UCSD-AML1 (cell line): ENCODE results near the gene GPR37L1.

Experiments used
- DNase-seq: peaks from one replicate; lab custom pipeline; 2025; ENCODE audit not compliant: unreplicated experiment; lab: John Stamatoyannopoulos, UW

GPR37L1 gene, protein sequence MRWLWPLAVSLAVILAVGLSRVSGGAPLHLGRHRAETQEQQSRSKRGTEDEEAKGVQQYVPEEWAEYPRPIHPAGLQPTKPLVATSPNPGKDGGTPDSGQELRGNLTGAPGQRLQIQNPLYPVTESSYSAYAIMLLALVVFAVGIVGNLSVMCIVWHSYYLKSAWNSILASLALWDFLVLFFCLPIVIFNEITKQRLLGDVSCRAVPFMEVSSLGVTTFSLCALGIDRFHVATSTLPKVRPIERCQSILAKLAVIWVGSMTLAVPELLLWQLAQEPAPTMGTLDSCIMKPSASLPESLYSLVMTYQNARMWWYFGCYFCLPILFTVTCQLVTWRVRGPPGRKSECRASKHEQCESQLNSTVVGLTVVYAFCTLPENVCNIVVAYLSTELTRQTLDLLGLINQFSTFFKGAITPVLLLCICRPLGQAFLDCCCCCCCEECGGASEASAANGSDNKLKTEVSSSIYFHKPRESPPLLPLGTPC

DNA sequence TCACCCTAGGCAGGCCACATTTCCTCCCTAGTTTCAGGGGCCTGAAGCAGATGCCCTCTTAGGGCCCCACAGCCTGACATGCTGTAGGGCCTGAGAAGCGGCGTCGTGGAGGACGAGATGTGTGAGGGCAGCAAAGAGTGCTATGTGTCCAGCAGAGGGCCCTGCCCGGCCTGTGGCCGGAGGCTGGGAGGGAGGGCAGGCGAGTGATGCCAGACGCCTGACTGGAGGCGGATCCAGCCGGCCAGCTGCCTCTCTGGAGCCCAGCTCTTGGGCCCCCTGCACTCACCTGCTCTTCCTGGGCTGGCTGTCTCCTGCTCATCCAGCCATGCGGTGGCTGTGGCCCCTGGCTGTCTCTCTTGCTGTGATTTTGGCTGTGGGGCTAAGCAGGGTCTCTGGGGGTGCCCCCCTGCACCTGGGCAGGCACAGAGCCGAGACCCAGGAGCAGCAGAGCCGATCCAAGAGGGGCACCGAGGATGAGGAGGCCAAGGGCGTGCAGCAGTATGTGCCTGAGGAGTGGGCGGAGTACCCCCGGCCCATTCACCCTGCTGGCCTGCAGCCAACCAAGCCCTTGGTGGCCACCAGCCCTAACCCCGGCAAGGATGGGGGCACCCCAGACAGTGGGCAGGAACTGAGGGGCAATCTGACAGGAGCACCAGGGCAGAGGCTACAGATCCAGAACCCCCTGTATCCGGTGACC lies at the start of gene GPR37L1:
TSS of gene GPR37L1 (plus strand) at position 279 of the 697 bp plus-strand sequence. CDS start at position 326, 47 bp downstream.
- DNase-seq = no peak

DNA sequence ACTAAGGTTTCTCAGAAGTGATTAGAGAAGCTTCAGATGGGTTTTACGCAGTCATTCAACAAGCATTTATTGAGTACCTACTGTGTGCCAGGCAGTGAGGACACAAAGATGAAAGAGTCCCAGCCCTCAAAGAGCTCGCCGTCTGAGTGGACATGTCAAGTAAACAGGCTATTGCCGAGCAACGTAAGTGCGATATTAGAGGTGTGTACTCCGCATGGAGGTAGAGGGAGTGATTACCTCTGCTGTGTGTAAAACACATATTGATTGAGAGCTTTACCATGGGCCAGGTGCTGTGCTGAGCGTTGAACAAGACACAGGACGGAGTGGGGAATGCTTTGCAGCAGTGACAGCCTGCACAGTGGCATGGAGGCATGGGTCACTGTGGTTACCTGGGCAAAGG lies 49.5 kb upstream of the GPR37L1 start:
- no peak for DNase-seq

DNA sequence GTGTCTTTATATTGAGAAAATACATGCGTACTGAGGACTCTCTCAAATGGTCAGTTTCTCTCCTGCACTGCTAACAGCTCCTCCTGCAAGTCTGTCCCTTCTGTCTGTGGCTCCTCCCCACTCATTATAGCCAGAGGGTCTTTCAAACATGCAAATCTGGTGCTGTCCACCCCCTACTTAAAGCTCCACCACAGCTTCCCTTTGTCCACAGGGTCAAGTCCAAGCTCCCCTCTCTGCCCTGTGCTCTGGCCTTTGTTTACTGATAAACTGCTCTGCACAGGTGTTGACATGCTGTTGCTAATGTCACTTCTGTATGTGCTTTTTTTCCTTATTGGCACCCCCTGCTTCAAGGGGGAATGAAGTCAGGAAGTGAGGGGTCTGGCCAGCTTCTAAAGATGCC lies 47.7 kb upstream of the GPR37L1 start:
- DNase-seq = no peak

DNA sequence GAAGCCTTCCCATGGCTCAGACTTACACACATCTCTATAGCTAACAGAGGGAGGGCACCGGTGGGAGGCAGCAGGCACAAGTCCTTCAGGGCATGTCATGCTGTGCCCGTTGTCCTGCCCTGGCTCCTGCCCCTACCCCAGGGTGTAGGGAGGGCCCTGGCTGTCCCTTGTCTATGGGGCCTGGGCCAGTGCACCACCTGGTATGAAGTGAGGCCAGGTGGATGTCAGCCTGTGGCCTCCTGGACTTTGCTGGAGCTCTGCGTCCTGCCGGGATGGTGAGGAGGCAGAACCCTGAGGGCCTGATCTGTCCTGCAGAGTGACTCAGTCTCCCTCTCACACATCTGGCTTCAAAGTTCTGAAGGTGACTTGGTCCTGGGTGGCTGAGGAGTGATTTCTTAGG lies 47.3 kb upstream of the GPR37L1 start:
- no peak for DNase-seq

DNA sequence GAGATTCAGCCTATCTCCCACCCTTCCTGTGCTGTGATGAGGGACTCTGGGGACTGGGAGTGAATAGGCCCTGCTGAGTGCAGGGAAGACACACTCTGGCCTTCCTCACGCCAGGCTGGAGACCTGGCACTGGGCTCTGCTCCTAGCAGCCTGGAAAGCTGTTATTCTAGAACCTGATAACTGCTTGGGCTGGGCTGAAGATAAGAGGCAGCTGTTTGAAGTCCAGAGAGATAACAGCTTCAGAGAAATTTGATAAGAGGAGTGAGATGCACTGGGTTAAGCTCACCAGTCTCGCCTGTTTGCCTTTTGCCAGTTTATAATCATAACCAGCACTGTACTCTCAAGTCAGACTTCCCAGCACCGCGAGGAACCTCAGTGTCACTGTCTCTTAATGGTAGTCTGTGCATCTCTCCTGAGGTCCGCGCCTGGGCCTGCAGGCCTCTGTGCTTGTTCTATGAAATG lies 46.6 kb upstream of the GPR37L1 start:
- DNase-seq = no peak

DNA sequence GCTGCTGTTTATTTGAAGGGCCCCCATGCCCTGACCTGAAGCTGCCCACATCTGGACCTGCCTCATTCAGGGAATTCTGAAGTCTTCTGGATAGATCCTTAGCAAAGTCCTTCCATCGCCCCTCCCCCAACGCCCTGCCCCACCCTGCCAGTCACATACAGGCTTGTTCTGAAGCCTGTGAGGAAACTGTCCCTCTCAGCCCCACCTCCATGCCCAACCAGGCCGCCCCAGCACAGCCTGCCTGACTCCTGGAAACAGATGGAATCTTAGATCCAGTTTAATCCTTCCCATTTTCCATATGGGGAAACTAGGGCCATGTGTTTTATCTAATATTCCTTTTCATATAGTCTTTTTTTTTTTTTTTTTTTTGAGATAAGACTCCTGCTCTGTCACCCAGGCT lies 44.5 kb upstream of the GPR37L1 start:
- no peak for DNase-seq

DNA sequence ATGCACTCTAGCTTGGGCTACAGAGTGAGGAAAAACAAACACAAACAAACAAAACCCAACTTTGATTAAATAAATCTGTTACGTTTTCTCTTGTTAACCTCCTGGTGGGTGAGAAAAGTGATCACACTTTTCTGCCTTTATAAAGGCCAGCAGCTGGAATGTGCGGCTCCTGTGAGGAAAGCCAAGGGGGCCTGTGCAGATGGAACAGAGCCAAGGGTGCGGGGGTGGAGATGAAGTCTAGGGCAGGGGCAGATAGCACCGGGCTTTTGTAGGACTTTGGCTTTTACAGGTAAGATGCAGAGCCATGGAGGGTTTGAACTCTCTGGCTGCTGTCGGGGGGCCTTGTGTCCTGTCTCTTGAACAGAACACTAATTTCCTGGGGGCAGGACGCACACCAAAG lies 40.7 kb upstream of the GPR37L1 start:
- DNase-seq = no peak

DNA sequence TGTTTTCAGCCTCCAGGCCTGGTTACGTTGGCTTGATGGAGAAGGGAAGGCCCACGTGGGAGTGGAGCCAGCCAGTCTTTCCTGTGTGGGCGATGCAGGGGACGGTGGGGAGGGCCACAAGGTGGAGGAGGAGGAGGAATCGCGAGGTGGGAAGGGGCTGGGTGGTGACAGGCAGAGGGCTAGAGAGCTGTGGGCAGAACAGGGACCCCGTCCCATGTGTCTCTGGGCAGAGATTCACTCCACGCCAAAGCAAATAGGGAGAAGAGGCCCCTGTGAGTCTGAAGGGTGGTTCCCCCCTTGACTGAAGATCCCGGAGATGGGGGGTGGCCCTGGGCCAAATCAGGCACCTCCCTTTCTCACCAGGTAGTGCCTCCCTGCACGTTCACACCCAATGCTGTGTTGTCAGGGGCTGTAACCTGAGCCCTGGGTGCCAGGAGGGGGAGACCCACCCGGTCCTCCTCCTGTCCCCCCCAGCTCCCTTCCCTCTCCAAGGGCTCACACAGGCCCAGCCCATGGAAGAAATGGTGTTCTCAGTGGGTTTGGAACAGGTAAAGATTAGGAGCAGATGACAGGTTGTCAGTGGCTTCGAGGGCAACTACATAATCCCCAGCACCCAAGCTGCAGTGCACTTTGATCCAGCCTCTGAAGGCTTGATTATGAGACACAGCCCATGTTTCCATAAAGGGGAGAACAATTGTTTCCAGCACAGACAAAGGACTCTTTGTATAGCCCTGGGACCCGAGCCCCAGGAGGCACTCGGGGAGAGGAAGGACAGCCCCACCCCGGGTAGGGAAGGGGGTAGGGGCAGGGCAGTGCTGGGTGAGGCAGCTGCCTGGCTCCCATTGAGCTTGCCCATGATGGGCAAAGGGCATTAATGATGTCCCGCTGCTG lies 37.7 kb upstream of the GPR37L1 start:
- DNase-seq = no peak

DNA sequence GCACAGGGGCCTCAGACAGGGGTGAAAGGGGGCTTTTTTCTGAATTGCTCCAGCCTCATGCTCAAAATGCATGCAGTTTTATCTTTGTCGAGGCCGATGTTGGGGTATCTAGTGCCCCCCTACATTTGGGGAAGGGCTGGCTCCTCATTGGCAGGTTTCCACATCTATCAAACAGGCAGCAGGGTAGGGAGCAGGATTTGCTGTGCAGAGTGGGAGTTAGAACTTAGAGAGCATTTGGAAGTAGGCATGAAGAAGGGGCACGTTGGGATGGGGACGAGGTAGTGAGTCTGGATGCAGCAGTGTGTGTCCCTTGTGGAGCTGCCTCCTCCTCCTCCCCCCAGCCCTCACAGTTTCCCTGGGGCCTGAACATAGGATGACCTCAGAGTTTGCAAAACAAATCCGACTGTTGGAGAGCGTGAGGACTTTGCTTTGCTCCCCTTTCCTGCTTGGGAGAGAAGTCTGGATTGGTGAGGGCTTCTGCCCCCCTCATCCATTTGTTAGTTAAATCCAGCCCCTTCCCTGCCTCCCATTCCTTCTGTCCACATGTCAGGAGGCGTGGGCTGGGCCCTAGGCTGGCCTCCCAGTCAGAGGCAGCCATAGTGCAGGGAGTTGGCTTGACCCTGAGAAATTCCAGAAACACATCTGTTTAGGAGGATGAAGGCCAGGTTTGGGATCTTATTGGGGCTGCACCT lies 36.9 kb upstream of the GPR37L1 start:
- no peak for DNase-seq

DNA sequence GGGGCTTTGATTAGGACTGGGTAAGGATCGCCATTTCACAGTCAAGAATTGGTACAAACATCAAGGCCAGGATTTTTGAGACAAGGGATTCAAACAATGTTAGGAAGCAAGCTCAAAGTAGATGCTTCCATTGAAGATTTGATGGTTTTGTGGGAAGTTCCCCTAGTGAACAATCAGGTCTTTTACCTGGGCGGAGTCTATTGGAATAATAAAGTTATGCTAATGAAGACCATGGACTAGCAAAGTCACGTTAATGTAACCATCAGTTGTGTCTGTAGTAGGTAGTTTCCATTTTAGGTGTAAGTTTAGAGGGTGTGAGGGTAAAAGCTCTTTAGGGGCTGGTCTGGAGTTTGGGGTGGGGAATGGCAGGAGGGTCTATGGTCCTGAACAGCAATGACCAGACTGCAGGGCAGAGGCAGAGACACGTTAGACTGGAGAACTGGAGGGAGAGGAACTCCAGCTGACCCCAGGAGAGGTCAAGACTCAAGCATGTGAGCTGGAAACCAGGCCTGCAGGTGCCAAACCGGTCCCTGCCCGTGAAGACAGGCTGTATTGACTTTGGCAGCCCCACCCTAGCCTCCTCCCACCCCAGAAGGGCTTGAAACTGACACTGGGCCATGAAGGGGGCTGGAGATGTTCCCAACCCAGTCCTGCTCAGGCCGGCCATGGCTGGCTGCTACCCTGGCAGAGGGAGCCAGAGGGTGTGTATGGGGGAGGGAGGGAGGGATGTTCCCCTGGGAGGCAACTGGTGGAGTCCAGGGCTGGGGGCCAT lies 36.0 kb upstream of the GPR37L1 start:
- no peak for DNase-seq

DNA sequence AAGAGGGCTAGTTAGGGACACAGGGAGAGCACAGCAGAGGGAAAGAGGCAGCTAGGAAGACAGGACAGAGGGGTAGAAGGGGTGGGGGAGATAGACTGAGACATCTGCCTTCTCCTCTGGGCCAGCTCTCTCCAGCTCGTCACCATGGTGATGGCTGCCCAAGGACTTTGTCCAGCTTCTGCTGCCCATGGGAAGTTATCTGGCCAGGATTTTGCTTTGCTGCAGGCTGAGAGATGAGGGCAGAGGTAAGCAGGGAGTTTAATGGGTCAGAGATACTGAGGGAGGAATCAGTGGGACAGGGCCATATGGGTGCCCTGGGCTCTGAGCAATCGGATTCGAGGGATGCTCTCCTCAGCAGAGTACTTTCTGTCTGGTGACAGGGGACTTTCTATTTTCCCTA lies 34.5 kb upstream of the GPR37L1 start:
- DNase-seq = no peak

DNA sequence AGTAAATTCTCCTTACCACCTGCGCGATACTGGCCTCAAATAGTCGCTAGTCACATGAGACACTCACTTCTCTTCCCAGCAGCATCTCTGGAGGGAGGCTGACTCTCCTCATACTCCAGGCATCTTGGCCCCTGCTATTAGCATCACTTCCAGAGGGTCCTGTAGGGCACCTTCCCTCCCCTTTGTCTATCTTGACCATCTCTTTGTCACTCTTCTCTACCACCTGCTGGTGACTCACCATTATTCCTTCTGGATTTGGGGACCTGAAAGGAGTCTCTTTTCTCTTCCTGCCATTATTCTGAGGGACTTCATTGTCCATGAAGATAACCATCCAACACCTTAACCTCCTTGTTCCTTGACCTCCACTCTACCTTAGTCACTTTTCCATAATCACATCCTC lies 31.7 kb upstream of the GPR37L1 start:
- no peak for DNase-seq

DNA sequence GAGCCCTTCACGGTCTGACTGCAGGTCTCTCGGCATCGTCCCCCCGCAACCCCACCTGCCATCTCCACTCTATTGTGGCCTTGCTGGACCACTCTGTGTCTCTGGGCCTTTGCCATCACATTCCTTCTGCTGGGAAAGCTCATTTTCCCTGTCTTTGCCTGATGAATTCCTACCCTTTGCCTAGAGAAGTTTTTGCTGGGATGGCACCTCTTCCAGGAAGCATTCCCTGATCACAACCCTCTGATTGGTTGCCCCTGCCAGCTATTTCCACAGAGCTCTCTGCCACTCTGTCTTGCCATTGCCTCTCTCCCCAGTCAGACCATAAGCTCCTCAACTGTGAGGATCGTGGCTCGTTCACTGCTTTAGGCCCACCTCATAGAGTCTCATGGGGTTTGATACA lies 28.9 kb upstream of the GPR37L1 start:
- DNase-seq = no peak

DNA sequence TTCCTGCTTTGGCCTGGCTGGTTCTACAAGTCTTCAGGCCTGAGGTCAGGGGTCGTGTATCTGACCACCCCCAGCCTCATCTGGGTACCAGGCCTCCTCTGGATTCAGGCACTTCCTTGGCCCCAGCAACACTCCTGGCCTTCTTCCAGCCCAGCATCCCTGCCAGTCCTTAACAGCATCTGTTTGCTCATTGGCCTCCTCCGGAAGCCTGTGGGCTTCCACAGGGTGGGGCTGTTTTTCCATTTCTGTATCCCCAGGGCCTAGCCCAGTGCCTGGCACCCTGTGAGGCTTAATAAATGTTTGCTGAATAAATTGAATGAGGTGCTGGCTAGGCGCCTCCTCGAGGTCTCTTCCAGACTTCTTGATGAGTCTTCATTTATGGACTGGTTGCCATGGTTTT lies 21.5 kb upstream of the GPR37L1 start:
- DNase-seq = no peak

DNA sequence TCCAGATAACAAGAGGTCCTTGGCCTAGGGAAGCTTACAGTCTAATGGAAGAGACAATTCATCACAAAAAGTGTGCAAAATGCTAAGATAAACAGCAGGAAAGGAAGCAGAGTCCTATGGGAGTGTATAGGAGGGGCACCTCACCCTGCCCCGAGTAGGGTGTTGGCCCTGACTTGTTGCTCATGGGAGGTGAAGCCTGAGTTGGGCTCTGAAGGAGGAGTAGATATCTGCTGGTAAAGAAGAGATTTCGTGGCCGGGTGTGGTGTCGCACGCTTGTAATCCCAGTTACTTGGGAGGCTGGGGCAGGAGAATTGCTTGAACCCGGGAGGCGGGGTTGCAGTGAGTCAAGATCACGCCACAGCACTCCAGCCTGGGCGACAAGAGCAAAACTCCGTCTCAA lies 18.6 kb upstream of the GPR37L1 start:
- DNase-seq = no peak

DNA sequence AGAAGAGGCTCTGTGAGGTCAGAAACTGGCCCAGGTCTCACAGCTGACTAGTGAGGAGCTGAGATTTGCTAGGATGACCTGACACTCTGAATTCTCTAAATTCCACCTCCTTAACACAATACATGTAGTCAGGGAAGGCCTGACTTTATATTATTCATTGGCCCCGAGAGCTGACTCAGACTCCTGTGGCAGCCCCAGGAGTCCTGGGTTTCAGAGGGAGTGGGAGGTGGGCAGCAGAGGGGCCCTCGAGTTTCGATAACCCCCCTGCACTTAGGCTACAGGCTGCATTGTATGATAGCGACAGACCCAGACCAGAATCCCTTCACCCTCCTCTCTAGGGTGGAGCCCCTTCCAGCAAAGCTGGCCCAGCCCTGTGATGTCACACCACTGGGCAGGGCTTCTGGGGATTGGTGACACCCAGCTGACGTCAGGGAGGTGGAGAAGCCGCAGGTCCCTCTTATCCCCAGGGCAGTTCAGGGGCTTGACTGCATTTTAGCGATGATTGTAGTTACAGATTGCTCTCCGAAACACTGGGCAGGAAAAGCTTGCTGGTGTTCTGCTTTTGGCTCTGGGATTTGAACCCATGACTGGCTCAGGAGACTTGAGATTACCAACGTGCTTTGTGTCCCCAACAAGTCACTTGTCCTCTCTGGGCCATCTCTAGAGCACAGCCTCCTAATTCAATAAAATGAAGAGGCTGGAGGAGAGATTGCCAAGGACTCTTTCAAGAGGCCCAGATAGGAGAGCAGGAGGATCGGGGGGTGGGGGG lies 17.0 kb upstream of the GPR37L1 start:
- DNase-seq = no peak

DNA sequence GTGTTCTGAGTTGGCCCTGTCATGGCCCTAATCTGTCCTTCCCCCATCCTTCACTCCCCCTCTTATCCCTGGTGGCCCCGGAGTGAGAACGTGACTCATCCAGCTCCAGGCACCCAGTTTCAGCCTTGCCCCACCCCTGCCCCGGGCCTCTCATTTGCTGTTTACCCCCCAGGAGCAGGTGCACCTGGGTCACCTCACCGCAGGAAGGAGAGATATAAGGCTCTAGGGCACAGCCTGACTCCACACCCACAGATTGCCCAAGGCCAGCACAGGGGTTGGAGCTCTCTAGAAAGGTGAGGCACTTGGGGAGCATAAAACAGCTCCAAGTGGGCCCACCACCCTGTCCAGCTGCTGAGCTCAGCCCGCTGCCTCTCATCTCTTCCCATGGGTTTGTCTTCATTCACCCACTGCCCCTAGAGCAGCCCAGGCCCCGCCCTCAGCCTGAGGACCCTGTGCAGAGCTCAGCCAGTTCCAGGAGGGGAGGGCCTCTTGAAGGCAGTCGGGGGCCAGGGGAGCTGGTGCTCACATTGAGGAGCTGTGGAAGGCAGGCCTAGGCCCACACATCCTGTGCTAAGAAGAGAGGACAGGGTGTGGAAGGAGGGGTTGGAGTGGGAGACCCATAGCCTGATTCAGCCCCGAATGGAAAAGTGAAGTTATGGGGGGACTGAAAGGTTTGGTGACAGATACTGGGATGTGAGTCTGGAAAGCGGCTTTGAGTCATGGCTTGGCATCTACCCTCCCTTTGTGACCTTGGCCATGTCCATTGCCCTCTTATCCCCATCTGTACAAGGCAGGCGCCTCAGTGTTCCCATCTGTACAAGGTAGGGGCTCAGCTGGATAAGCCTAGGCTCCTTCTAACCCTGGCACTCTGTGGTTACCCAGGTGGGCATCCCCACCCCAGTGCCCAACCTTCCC lies 16.1 kb upstream of the GPR37L1 start:
- no peak for DNase-seq

DNA sequence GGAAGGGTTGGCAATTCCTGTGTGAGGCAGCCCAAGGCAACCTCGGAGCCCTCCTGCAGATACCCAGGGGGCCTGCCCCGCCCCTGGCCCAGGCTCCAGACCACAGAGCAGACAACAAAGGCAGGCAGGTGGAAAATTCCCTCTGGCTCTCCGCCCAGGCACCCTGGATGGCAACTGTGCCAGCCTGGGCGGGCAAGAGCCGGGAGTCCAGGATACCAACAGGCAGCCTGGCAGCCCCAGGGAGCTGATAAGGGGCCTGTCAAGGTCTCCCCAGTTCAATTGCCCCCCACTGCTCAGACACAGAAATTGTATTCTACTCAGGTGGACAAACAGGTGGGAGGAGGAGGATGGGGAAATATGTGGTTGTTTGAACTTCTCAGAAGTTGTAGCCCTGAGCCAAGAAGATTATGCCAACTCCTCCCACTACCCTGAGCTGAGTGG lies 15.4 kb upstream of the GPR37L1 start:
- no peak for DNase-seq
